Peyer's patch (tissue), 4 donors: ENCODE measurements around the gene TRDN. TPM values are rescaled to one million over a fixed set of nuclear protein-coding genes. Genes with fewer than 3 reads are reported as not detected.

Experiments
- DNase-seq, 3 donors: peaks; one replicate each; pipeline ENCODE4 v3.0.0-alpha.2; 2017 to 2019
- H3K27ac ChIP-seq, 4 donors: fragments of 200-600 bp; sonication (generic); one replicate each; pipeline ENCODE4 v1.5.1; 2016 to 2019
- H3K27me3 ChIP-seq, 2 donors: fragments of 200-600 bp; sonication (generic); one replicate each; pipeline ENCODE4 v1.5.1; 2019
- H3K36me3 ChIP-seq, 3 donors: fragments of 200-600 bp; sonication (generic); one replicate each; pipeline ENCODE4 v1.5.1; 2016 to 2019
- H3K4me1 ChIP-seq, 4 donors: fragments of 200-600 bp; sonication (generic); one replicate each; pipeline ENCODE4 v1.5.1; 2016 to 2019
- H3K4me3 ChIP-seq, 4 donors: fragments of 200-600 bp; sonication (generic); 1 replicate in 3 of 4; 2 replicates in 1 of 4; pipeline ENCODE4 v1.5.1; 2016 to 2019; ENCODE audit warnings: mild to moderate bottlenecking in 1 of 4
- H3K9me3 ChIP-seq, 4 donors: fragments of 200-600 bp; sonication (generic); one replicate each; pipeline ENCODE4 v1.5.1; 2016 to 2019; ENCODE audit warnings: mild to moderate bottlenecking in 1 of 4
- POLR2A ChIP-seq, 2 donors: fragments of 450-650 bp; IDR thresholded peaks; one replicate each; pipeline ENCODE4 v1.5.1; 2017; ENCODE audit warnings: antibody characterized with exemption in 2 of 2, mild to moderate bottlenecking in 2 of 2, moderate library complexity in 2 of 2
- total RNA-seq, 4 donors: library from RNA; depleted of rRNA; stranded (reverse); fragments of >200 nt; gene quantifications; one replicate each; pipeline ENCODE4 v1.1.0, GENCODE V29; 2016
- TF ChIP-seq, protein P1 (sequence below), 6 experiments: fragments of 450-650 bp in 4 of 6; fragments of 200-600 bp in 2 of 6; sonication (generic) in 1 of 6; IDR thresholded peaks; one replicate each; pipeline ENCODE4 v1.5.1; 2017 to 2019; ENCODE audit warnings: antibody characterized with exemption in 6 of 6, mild to moderate bottlenecking in 3 of 6, moderate library complexity in 1 of 6

The TRDN gene
- total RNA-seq, 4 donors from 2014 or later = not detected

DNA sequence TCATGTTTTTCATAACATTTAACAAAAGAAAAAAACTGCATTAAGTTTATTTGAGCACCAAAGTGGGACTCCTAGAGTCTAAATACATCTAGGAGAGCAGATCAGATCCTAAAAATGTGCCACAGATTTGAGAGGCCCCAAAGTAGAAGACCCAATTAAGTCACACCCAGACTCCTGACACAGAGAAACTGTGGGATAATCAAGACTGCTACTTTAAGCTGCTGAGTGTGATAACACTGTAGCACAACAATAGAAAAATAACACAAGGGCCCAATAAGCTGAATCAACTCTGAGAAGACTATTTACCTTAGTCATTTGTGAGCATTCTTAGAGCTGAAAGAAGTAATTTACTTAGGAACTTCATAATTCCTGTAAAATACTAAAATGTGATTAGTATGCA is 26.0 kb downstream of the TRDN start:
- DNase-seq = no peak
- no peak overlapping the region for H3K27ac ChIP-seq

DNA sequence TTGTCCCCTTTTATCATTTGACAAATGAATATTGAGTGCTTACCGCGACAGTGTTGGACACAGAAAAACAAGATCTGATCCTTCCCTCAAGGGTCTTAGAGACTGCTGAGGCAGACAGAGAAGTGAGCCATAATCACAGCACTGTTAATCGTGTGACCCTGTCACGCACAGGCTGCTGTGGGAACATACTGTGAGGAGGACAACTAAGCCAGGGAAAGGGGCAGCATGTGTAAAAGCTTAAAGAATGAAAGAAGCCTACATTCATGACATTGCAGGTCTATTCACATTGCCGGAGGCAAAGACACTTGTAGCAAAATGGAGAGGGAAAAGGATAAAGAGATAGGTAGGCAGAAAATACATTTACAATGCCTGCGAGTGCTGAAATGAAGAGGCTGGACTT is 32.7 kb downstream of the TRDN start:
- no peaks in the 10 kb centered on the region for H3K9me3 ChIP-seq
- H3K27me3 ChIP-seq = no peaks in the 10 kb centered on the region
- H3K4me1 ChIP-seq = no peaks in the 10 kb centered on the region
- H3K4me3 ChIP-seq = no peak overlapping the region
- DNase-seq = no peak
- no peak overlapping the region for H3K27ac ChIP-seq
- TF ChIP-seq, protein P1, sequence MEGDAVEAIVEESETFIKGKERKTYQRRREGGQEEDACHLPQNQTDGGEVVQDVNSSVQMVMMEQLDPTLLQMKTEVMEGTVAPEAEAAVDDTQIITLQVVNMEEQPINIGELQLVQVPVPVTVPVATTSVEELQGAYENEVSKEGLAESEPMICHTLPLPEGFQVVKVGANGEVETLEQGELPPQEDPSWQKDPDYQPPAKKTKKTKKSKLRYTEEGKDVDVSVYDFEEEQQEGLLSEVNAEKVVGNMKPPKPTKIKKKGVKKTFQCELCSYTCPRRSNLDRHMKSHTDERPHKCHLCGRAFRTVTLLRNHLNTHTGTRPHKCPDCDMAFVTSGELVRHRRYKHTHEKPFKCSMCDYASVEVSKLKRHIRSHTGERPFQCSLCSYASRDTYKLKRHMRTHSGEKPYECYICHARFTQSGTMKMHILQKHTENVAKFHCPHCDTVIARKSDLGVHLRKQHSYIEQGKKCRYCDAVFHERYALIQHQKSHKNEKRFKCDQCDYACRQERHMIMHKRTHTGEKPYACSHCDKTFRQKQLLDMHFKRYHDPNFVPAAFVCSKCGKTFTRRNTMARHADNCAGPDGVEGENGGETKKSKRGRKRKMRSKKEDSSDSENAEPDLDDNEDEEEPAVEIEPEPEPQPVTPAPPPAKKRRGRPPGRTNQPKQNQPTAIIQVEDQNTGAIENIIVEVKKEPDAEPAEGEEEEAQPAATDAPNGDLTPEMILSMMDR (IDR thresholded peaks at IDR 0.05) = no peak
- TF ChIP-seq POLR2A (IDR thresholded peaks at IDR 0.05) = no peak
- H3K36me3 ChIP-seq = no peaks in the 10 kb centered on the region

More for the DNA sequence above, 26.0 kb downstream of the TRDN start:
- no peaks in the 10 kb centered on the region for H3K36me3 ChIP-seq
- H3K4me3 ChIP-seq = no peak overlapping the region
- no peaks in the 10 kb centered on the region for H3K27me3 ChIP-seq
- no peaks in the 10 kb centered on the region for H3K4me1 ChIP-seq
- no peaks in the 10 kb centered on the region for H3K9me3 ChIP-seq
- TF ChIP-seq POLR2A (IDR thresholded peaks at IDR 0.05) = no peak
- TF ChIP-seq, protein P1 (IDR thresholded peaks at IDR 0.05) = no peak

DNA sequence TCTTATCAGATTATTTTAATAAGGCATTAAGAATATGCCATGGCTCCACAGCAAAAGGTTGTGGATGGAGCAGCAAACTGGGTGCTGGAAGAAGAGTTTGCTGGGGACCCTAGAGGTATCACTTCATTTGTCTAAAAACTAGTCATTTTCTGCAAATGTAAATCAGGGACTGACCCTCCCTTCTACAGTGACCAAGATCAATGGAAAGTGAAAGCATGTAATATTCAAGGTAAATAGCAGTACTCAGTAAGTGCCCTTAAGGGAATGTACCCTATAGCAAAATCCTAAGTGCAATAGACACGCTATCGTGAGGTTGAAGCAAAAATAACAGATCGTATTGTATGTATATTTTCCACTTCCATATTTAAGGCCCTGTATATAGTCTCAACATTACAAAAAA is 38.7 kb downstream of the TRDN start:
- no peaks in the 10 kb centered on the region for H3K36me3 ChIP-seq
- no peak overlapping the region for H3K4me3 ChIP-seq
- no peaks in the 10 kb centered on the region for H3K27me3 ChIP-seq
- H3K4me1 ChIP-seq = no peaks in the 10 kb centered on the region
- no peaks in the 10 kb centered on the region for H3K9me3 ChIP-seq
- H3K27ac ChIP-seq = no peak overlapping the region
- no peak for DNase-seq
- TF ChIP-seq POLR2A (IDR thresholded peaks at IDR 0.05) = no peak
- TF ChIP-seq, protein P1 (IDR thresholded peaks at IDR 0.05) = no peak

DNA sequence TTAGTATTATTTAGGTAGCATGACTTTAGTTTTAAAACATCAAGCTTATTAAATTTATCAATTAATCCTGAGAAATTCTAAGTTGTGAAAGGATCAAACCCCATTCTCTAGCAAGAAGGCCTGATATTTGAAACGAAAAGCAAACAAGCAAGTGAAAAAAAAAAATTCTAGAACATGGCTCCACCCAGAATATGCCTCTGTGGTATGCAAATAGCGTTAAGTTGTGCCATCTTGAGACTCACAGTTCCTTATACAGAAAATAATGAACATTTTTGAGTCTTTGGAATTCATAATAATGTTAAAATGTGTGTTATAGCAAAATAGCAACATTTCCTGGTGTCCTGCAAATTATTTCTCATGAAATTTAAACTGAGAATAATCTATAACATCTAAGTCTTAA is 42.0 kb downstream of the TRDN start:
- Histone ChIP-seq H3K27me3 (no peaks in the 10 kb centered on the region), H3K4me3 (no peak overlapping the region), H3K27ac (no peak overlapping the region), H3K9me3 (no peaks in the 10 kb centered on the region), H3K36me3 (no peaks in the 10 kb centered on the region), H3K4me1 (no peaks in the 10 kb centered on the region)
- no peak for DNase-seq
- TF ChIP-seq POLR2A (IDR thresholded peaks at IDR 0.05) = no peak
- TF ChIP-seq, protein P1 (IDR thresholded peaks at IDR 0.05) = no peak

DNA sequence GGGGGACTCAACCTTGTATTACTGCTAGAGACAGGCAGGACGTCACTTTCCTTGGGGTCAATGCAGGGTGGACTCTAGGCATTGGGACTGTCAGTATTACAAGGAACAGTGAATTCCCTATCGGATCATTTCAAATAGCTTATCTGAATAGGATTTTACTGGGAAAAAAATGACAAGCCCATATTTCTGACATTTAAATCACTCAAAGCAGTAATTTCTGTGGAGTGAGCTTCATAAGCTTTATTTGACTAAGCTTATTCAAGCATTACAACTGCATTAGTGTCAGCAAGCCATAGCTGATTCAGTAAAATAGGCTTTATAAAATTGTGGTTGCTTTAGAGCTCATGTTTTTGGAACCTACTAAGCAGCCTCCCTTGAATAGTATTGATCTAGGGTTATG is 44.3 kb downstream of the TRDN start:
- no peak overlapping the region for H3K4me3 ChIP-seq
- no peaks in the 10 kb centered on the region for H3K36me3 ChIP-seq
- no peaks in the 10 kb centered on the region for H3K9me3 ChIP-seq
- H3K4me1 ChIP-seq = no peaks in the 10 kb centered on the region
- DNase-seq = no peak
- H3K27ac ChIP-seq = no peak overlapping the region
- no peaks in the 10 kb centered on the region for H3K27me3 ChIP-seq
- TF ChIP-seq POLR2A (IDR thresholded peaks at IDR 0.05) = no peak
- TF ChIP-seq, protein P1 (IDR thresholded peaks at IDR 0.05) = no peak

DNA sequence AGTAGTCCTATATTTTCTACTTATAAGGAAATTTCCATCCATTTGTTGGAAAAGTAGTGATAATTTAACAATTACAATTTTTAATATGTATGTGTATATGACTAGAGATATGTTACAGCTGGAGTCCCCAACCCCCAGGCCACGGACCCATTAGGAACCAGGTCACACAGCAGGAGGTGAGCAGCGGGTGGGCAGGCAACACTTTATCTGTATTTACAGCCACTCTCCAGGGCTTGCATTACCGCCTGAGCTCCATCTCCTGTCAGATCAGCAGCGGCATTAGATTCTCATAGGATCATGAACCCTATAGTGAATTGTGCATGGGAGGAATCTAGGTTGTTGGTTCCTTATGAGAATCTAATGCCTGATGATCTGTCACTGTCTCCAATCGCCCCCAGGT is 46.8 kb downstream of the TRDN start:
- TF ChIP-seq, protein P1 (IDR thresholded peaks at IDR 0.05) = no peak
- TF ChIP-seq POLR2A (IDR thresholded peaks at IDR 0.05) = no peak
- H3K9me3 ChIP-seq = no peaks in the 10 kb centered on the region

More for the DNA sequence above, 46.8 kb downstream of the TRDN start:
- no peak overlapping the region for H3K4me3 ChIP-seq
- H3K36me3 ChIP-seq = no peaks in the 10 kb centered on the region
- H3K4me1 ChIP-seq = no peaks in the 10 kb centered on the region
- H3K27me3 ChIP-seq = no peaks in the 10 kb centered on the region
- H3K27ac ChIP-seq = no peak overlapping the region
- DNase-seq = no peak
